WTC11 (cell line): ENCODE data around the gene PFN1. TPM values are rescaled to one million over a fixed set of nuclear protein-coding genes. Genes with fewer than 3 reads are reported as not detected.
A peak's percentile ranks its signal among the peaks of the same experiment; 100 is the strongest.

ENCODE experiments used
- ATAC-seq: fragments of 200-7000 bp; cut with Tn5 transposase; 2 replicates; pipeline ENCODE4 v1.10.0; 2021; ENCODE audit warnings: mild to moderate bottlenecking, moderate library complexity
- Bru-seq: library from RNA; stranded (reverse); fragments of 400-500 nt; gene quantifications from one replicate; lab custom pipeline; 2021; lab: Mats Ljungman, UMichigan
- CTCF ChIA-PET: fragments of 300-600 bp; sonication (Branson Sonifier 250); formaldehyde crosslinking; loops from one replicate; lab custom pipeline; 2021; ENCODE audit warnings: antibody characterized with exemption; lab: Charles Lee
- POLR2A ChIA-PET: fragments of 350-600 bp; sonication (Branson Sonifier 250); formaldehyde crosslinking; loops from one replicate; lab custom pipeline; 2021; ENCODE audit warnings: antibody characterized with exemption; lab: Charles Lee
- DNase-seq: peaks from one replicate; pipeline ENCODE4 v3.0.0; 2021; ENCODE audit warnings: low spot score
- H3K27ac Mint-ChIP-seq: 2 replicates; pipeline ENCODE4 v1.8.0; 2021; ENCODE audit warnings: mixed read lengths
- H3K27me3 Mint-ChIP-seq: 2 replicates; pipeline ENCODE4 v1.8.0; 2021; ENCODE audit warnings: low read depth, mild to moderate bottlenecking, moderate library complexity, mixed read lengths
- H3K36me3 Mint-ChIP-seq: 2 replicates; pipeline ENCODE4 v1.8.0; 2021; ENCODE audit warnings: mixed read lengths
- H3K4me1 Mint-ChIP-seq: 2 replicates; pipeline ENCODE4 v1.8.0; 2022; ENCODE audit warnings: mixed read lengths
- H3K4me3 Mint-ChIP-seq: 2 replicates; pipeline ENCODE4 v1.8.0; 2021; ENCODE audit warnings: mild to moderate bottlenecking, moderate library complexity, mixed read lengths
- H3K9me3 Mint-ChIP-seq: 2 replicates; pipeline ENCODE4 v1.8.0; 2021; ENCODE audit warnings: mixed read lengths
- ELF4 ChIP-seq: sonication (generic); formaldehyde crosslinking; IDR thresholded peaks from 2 replicates; pipeline ENCODE4 v1.8.1; 2022; ENCODE audit warnings: low read depth, mild to moderate bottlenecking, moderate library complexity, missing genetic modification reagents
- FOXK1 ChIP-seq: sonication (generic); formaldehyde crosslinking; IDR thresholded peaks from 2 replicates; pipeline ENCODE4 v1.8.0; 2022; ENCODE audit warnings: mild to moderate bottlenecking, moderate library complexity, missing genetic modification reagents
- GRHL2 ChIP-seq: fragments of 250-450 bp; sonication (Bioruptor Pico); IDR thresholded peaks from 2 replicates; pipeline ENCODE4 v1.8.0; 2022; ENCODE audit warnings: mild to moderate bottlenecking, moderate library complexity; ENCODE audit not compliant: insufficient replicate concordance, severe bottlenecking
- IRF2 ChIP-seq: sonication (generic); formaldehyde crosslinking; IDR thresholded peaks from 2 replicates; pipeline ENCODE4 v1.8.0; 2022; ENCODE audit warnings: low read depth, missing genetic modification reagents, borderline replicate concordance
- MAX ChIP-seq: sonication (generic); formaldehyde crosslinking; IDR thresholded peaks from 2 replicates; pipeline ENCODE4 v1.8.0; 2022; ENCODE audit warnings: mild to moderate bottlenecking, missing genetic modification reagents
- MYBL2 ChIP-seq: sonication (generic); formaldehyde crosslinking; IDR thresholded peaks from 2 replicates; pipeline ENCODE4 v1.8.1; 2023; ENCODE audit warnings: mild to moderate bottlenecking, moderate library complexity, missing genetic modification reagents
- NR2C2 ChIP-seq: sonication (generic); formaldehyde crosslinking; IDR thresholded peaks from 2 replicates; pipeline ENCODE4 v1.8.0; 2022; ENCODE audit warnings: mild to moderate bottlenecking, missing genetic modification reagents
- PRDM15 ChIP-seq: sonication (generic); formaldehyde crosslinking; IDR thresholded peaks from 2 replicates; pipeline ENCODE4 v1.8.0; 2022; ENCODE audit warnings: missing genetic modification reagents
- SMAD4 ChIP-seq: sonication (generic); formaldehyde crosslinking; IDR thresholded peaks from 2 replicates; pipeline ENCODE4 v1.8.0; 2022; ENCODE audit warnings: mild to moderate bottlenecking, missing genetic modification reagents
- SP1 ChIP-seq: sonication (generic); formaldehyde crosslinking; conservative IDR thresholded peaks from 2 replicates; pipeline ENCODE4 v1.8.1; 2022; ENCODE audit warnings: missing genetic modification reagents
- STAT6 ChIP-seq: sonication (generic); formaldehyde crosslinking; conservative IDR thresholded peaks from 2 replicates; pipeline ENCODE4 v1.8.1; 2023; ENCODE audit warnings: mild to moderate bottlenecking, low read depth, missing genetic modification reagents, moderate library complexity
- TCF7 ChIP-seq: sonication (generic); formaldehyde crosslinking; IDR thresholded peaks from 2 replicates; pipeline ENCODE4 v1.8.0; 2022; ENCODE audit warnings: mild to moderate bottlenecking, low read depth, missing genetic modification reagents, moderate library complexity
- TEAD4 ChIP-seq: sonication (generic); formaldehyde crosslinking; IDR thresholded peaks from 2 replicates; pipeline ENCODE4 v1.8.0; 2022; ENCODE audit warnings: mild to moderate bottlenecking, missing genetic modification reagents
- ZNF138 ChIP-seq: sonication (generic); formaldehyde crosslinking; conservative IDR thresholded peaks from 2 replicates; pipeline ENCODE4 v1.8.1; 2022; ENCODE audit warnings: mild to moderate bottlenecking, moderate library complexity, missing genetic modification reagents
- ZNF219 ChIP-seq: sonication (generic); formaldehyde crosslinking; IDR thresholded peaks from 2 replicates; pipeline ENCODE4 v1.8.0; 2023; ENCODE audit warnings: missing genetic modification reagents, mild to moderate bottlenecking, borderline replicate concordance
- ZNF232 ChIP-seq: sonication (generic); formaldehyde crosslinking; IDR thresholded peaks from 2 replicates; pipeline ENCODE4 v1.8.0; 2022; ENCODE audit warnings: mild to moderate bottlenecking, missing genetic modification reagents
- ZNF671 ChIP-seq: fragments of 250-450 bp; sonication (Bioruptor Pico); IDR thresholded peaks from 2 replicates; pipeline ENCODE4 v1.8.0; 2021; ENCODE audit warnings: mild to moderate bottlenecking
- long read RNA-seq, 3 experiments: library from RNA in 1 of 3; library from capped mRNA in 1 of 3; library from polyadenylated mRNA in 1 of 3; unstranded in 2 of 3; stranded (forward) in 1 of 3; transcript quantifications; one replicate each; pipeline ENCODE4 v2.0.0, GENCODE V29; 2021
- total RNA-seq: library from RNA; stranded (reverse); gene quantifications from 3 replicates; pipeline ENCODE4 v1.2.3, GENCODE V29; 2021
- TF ChIP-seq, protein P1 (sequence below): sonication (generic); formaldehyde crosslinking; IDR thresholded peaks from 2 replicates; pipeline ENCODE4 v1.8.1; 2022; ENCODE audit warnings: mild to moderate bottlenecking, moderate library complexity, missing genetic modification reagents
- TF ChIP-seq, protein P2 (sequence below): sonication (generic); formaldehyde crosslinking; IDR thresholded peaks from 2 replicates; pipeline ENCODE4 v1.8.0; 2022; ENCODE audit warnings: mild to moderate bottlenecking, missing genetic modification reagents
- TF ChIP-seq, protein P3 (sequence below): sonication (generic); formaldehyde crosslinking; IDR thresholded peaks from 2 replicates; pipeline ENCODE4 v1.8.1; 2023; ENCODE audit warnings: mild to moderate bottlenecking, moderate library complexity, missing genetic modification reagents
- TF ChIP-seq, protein P4 (sequence below): sonication (generic); formaldehyde crosslinking; IDR thresholded peaks from 2 replicates; pipeline ENCODE4 v1.8.1; 2022; ENCODE audit warnings: missing genetic modification reagents, borderline replicate concordance

Gene PFN1
- total RNA-seq = 1,289 to 1,315 TPM (median 1,307 TPM) in 3 replicates
- Bru-seq, nascent RNA = percentile 98 among the genes with signal in this experiment
- long read RNA-seq, experiment 1, transcript PFN1-203 (2 exons, 1,173 nt) = minor isoform, 27 of 3,688 reads
- long read RNA-seq, experiment 1, transcript PFN1-201 (3 exons, 1,291 nt) = major isoform, 3,580 of 3,688 reads
- long read RNA-seq, experiment 1, partial matches to known transcripts = 0 of 3,688 reads
- long read RNA-seq, experiment 1, other reads (novel, unspliced or antisense) = 81 of 3,688 reads
- long read RNA-seq, experiment 2, transcript PFN1-203 (2 exons, 1,173 nt) = minor isoform, 103 of 3,403 reads
- long read RNA-seq, experiment 2, transcript PFN1-201 (3 exons, 1,291 nt) = major isoform, 3,042 of 3,403 reads
- long read RNA-seq, experiment 2, partial matches to known transcripts = 63 of 3,403 reads
- long read RNA-seq, experiment 2, other reads (novel, unspliced or antisense) = 195 of 3,403 reads
- long read RNA-seq, experiment 3, transcript PFN1-201 (3 exons, 1,291 nt) = major isoform, 40 of 75 reads
- long read RNA-seq, experiment 3, transcript PFN1-203 (2 exons, 1,173 nt) = minor isoform, 29 of 75 reads
- long read RNA-seq, experiment 3, partial matches to known transcripts = 0 of 75 reads
- long read RNA-seq, experiment 3, other reads (novel, unspliced or antisense) = 6 of 75 reads

DNA sequence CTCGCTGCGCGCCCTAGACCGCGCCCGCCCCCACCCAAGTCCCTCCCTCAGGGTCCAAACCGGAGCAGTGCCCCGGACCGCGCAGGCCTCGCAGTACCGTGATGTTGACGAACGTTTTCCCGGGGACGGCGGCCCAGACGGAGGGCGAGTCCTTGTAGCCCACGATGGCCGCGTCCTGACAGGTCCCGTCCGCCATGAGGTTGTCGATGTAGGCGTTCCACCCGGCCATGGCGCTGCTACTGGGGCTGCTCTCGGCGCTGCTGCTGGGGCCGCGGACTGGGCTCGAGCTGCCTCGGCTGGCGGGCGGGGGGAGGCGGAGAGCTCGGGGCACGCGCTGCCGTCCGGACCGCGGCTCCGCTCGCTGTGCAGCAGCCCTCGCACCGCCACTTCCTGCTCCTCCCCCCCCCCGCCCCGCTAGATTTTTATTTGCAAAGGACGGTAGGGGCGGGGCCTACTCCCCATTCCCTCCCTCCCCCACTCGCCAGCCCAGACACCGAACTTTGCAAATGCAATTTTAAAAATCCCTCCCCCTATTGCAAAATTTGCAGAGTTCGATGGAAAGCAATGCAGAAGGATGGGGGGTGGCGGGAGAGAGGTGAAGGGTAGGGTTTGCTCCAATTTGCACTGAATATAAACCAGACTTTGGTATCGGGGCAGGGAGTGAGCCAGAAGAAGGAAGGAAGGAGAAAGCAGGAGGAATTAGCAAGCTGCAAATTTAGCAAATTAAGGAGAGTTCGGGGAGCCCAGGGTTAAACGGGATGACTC is at the start of gene PFN1:
Gene PFN1 (minus strand): TSS at position 365 of the 765 bp plus-strand sequence. CDS start 136 bp downstream, at position 229.
- H3K4me3 Mint-ChIP-seq = peak within 1 kb of the TSS; percentile 91
- H3K4me1 Mint-ChIP-seq = peaks cover 43% of the 10 kb centered on the region
- CTCF ChIA-PET = interaction anchor here (0.5 to 5.4 kb wide), 5 partner anchors 9 to 160 kb away, joined by 3 to 27 read pairs (median 4); partner anchors contain the start of genes RNF167 and SLC25A11
- POLR2A ChIA-PET = interaction anchor here (0.8 to 3.5 kb wide), 4 partner anchors 8 to 39 kb away, joined by 3 to 45 read pairs (median 12); partner anchors contain the start of genes RNF167, SLC25A11 and SPAG7
- ATAC-seq (peak; percentile 19), DNase-seq (peak; percentile 85)
- peak within 1 kb of the TSS; percentile 100 for H3K27ac Mint-ChIP-seq
- no peaks in the 10 kb centered on the region for H3K9me3 Mint-ChIP-seq
- no peaks in the 10 kb centered on the region for H3K27me3 Mint-ChIP-seq
- peaks cover 27% of the 10 kb centered on the region for H3K36me3 Mint-ChIP-seq
- peak; percentile 55; the same call in 1 of the 2 replicates for TF ChIP-seq TCF7 (CRISPR knock-in tag)
- no peak for TF ChIP-seq ZNF219 (CRISPR knock-in tag)
- TF ChIP-seq, protein P1, sequence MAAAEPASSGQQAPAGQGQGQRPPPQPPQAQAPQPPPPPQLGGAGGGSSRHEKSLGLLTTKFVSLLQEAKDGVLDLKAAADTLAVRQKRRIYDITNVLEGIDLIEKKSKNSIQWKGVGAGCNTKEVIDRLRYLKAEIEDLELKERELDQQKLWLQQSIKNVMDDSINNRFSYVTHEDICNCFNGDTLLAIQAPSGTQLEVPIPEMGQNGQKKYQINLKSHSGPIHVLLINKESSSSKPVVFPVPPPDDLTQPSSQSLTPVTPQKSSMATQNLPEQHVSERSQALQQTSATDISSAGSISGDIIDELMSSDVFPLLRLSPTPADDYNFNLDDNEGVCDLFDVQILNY (CRISPR knock-in tag) = peak; percentile 72; the same call in 1 of the 2 replicates
- TF ChIP-seq, protein P2, sequence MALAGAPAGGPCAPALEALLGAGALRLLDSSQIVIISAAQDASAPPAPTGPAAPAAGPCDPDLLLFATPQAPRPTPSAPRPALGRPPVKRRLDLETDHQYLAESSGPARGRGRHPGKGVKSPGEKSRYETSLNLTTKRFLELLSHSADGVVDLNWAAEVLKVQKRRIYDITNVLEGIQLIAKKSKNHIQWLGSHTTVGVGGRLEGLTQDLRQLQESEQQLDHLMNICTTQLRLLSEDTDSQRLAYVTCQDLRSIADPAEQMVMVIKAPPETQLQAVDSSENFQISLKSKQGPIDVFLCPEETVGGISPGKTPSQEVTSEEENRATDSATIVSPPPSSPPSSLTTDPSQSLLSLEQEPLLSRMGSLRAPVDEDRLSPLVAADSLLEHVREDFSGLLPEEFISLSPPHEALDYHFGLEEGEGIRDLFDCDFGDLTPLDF = no peak
- TF ChIP-seq ELF4 (CRISPR knock-in tag) = no peak
- TF ChIP-seq MAX (CRISPR knock-in tag) = no peak; the same call in 1 of the 2 replicates
- TF ChIP-seq PRDM15 (CRISPR knock-in tag) = no peak
- TF ChIP-seq SMAD4 = no peak
- no peak; the same call in 1 of the 2 replicates for TF ChIP-seq ZNF138 (CRISPR knock-in tag)
- TF ChIP-seq STAT6 (CRISPR knock-in tag) = no peak; the same call in 1 of the 2 replicates
- peak; percentile 61; the same call in 1 of the 2 replicates for TF ChIP-seq MYBL2 (CRISPR knock-in tag)
- TF ChIP-seq NR2C2 (CRISPR knock-in tag) = peak; percentile 17; the same call in 1 of the 2 replicates
- TF ChIP-seq ZNF232 (CRISPR knock-in tag) = 0 out of 2 replicates have a peak, but pooled peaks have one; percentile 66
- TF ChIP-seq TEAD4 (CRISPR knock-in tag) = no peak
- TF ChIP-seq, protein P3, sequence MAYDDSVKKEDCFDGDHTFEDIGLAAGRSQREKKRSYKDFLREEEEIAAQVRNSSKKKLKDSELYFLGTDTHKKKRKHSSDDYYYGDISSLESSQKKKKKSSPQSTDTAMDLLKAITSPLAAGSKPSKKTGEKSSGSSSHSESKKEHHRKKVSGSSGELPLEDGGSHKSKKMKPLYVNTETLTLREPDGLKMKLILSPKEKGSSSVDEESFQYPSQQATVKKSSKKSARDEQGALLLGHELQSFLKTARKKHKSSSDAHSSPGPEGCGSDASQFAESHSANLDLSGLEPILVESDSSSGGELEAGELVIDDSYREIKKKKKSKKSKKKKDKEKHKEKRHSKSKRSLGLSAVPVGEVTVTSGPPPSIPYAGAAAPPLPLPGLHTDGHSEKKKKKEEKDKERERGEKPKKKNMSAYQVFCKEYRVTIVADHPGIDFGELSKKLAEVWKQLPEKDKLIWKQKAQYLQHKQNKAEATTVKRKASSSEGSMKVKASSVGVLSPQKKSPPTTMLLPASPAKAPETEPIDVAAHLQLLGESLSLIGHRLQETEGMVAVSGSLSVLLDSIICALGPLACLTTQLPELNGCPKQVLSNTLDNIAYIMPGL (CRISPR knock-in tag) = peak; percentile 84; the same call in 1 of the 2 replicates
- TF ChIP-seq, protein P4, sequence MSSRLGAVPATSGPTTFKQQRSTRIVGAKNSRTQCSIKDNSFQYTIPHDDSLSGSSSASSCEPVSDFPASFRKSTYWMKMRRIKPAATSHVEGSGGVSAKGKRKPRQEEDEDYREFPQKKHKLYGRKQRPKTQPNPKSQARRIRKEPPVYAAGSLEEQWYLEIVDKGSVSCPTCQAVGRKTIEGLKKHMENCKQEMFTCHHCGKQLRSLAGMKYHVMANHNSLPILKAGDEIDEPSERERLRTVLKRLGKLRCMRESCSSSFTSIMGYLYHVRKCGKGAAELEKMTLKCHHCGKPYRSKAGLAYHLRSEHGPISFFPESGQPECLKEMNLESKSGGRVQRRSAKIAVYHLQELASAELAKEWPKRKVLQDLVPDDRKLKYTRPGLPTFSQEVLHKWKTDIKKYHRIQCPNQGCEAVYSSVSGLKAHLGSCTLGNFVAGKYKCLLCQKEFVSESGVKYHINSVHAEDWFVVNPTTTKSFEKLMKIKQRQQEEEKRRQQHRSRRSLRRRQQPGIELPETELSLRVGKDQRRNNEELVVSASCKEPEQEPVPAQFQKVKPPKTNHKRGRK (CRISPR knock-in tag) = no peak
- no peak for TF ChIP-seq GRHL2 (CRISPR knock-in tag)
- no peak for TF ChIP-seq ZNF671
- TF ChIP-seq FOXK1 (CRISPR knock-in tag) = 0 out of 2 replicates have a peak, but pooled peaks have one; percentile 48
- TF ChIP-seq SP1 (CRISPR knock-in tag) = peak; percentile 63; the same call in 1 of the 2 replicates
- TF ChIP-seq IRF2 = no peak
